GM12892 (cell line): ENCODE results near the gene KLHL1.

ENCODE experiments used
- POLR2A ChIP-seq: IDR thresholded peaks from 2 replicates; pipeline ENCODE4 v1.6.1; 2011; ENCODE audit warnings: low read depth, low read length, control low read depth
- POLR2AphosphoS5 ChIP-seq: IDR thresholded peaks from 2 replicates; pipeline ENCODE4 v1.6.1; 2011; ENCODE audit warnings: low read depth, low read length, control low read depth
- TAF1 ChIP-seq: IDR thresholded peaks from 2 replicates; pipeline ENCODE4 v1.6.1; 2011; ENCODE audit warnings: low read depth, mild to moderate bottlenecking, control low read depth, low read length, borderline replicate concordance

DNA sequence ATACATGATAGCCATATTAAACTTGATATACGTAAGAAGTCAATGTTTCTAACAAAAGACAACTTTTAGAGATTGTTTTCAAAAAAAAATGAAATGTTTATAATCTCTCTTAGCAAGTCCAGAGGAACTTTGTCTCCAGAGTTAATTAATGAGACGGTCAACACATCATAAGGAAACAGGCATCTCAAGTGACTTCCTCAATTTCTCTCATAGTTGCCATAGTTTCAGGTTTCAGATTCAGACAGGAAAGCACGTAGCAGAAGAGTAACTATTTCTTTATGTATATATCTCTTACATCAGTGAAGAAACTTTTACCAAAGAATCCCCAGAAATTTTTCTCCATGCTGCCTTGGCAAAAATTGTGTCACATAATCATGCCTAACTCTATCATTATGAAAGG is 160.2 kb downstream of the KLHL1 start:
- TF ChIP-seq POLR2A = no peak
- TF ChIP-seq POLR2AphosphoS5 = no peak
- TF ChIP-seq TAF1 = no peak
